Uterus (tissue), 4 donors: Measurements from ENCODE around the gene SBF1. TPM values are rescaled to one million over a fixed set of nuclear protein-coding genes. Genes with fewer than 3 reads are reported as not detected.

Experiments
- DNase-seq, 2 donors: peaks; one replicate each; pipeline ENCODE4 v3.0.0-alpha.2; 2019 to 2020
- H3K27ac ChIP-seq, 2 donors: fragments of 200-600 bp; sonication (generic); 1 replicate in 1 of 2; 2 replicates in 1 of 2; pipeline ENCODE4 v1.5.1; 2016 to 2018
- H3K27me3 ChIP-seq, 2 donors: fragments of 200-600 bp; sonication (generic); one replicate each; pipeline ENCODE4 v1.5.1; 2018 to 2019; ENCODE audit warnings: control low read depth in 1 of 2
- H3K36me3 ChIP-seq, 2 donors: fragments of 200-600 bp; sonication (generic); one replicate each; pipeline ENCODE4 v1.5.1; 2019; ENCODE audit warnings: control low read depth in 1 of 2
- H3K4me1 ChIP-seq, 2 donors: fragments of 200-600 bp; sonication (generic); one replicate each; pipeline ENCODE4 v1.5.1; 2018 to 2019; ENCODE audit warnings: control low read depth in 1 of 2
- H3K4me3 ChIP-seq, 2 donors: fragments of 200-600 bp; sonication (generic); 1 replicate in 1 of 2; 2 replicates in 1 of 2; pipeline ENCODE4 v1.5.1; 2018 to 2019; ENCODE audit warnings: mild to moderate bottlenecking in 1 of 2
- H3K9me3 ChIP-seq, 2 donors: fragments of 200-600 bp; sonication (generic); one replicate each; pipeline ENCODE4 v1.5.1; 2019; ENCODE audit warnings: control low read depth in 1 of 2
- POLR2A ChIP-seq, 2 donors: fragments of 450-650 bp; IDR thresholded peaks; one replicate each; pipeline ENCODE4 v1.6.1; 2016; ENCODE audit warnings: antibody characterized with exemption in 2 of 2, mild to moderate bottlenecking in 1 of 2, moderate library complexity in 1 of 2
- intact Hi-C: fragments of 100-400 bp; cut with DNase I; formaldehyde crosslinking; loops from one replicate; pipeline ENCODE4 v1.15.1; 2023; ENCODE audit warnings: low total_unique reads
- total RNA-seq, 4 donors: library from RNA; depleted of rRNA in 3 of 4; stranded (reverse); fragments of >200 nt in 3 of 4; gene quantifications; one replicate each; pipeline versions ENCODE4 v1.1.0 to v1.2.4, GENCODE V29; 2014 to 2023
- TF ChIP-seq, protein P1 (sequence below), 4 experiments: fragments of 200-600 bp in 2 of 4; fragments of 450-650 bp in 2 of 4; sonication (generic) in 2 of 4; IDR thresholded peaks; one replicate each; pipeline ENCODE4 v1.5.1; 2016 to 2019; ENCODE audit warnings: antibody characterized with exemption in 4 of 4, mild to moderate bottlenecking in 2 of 4, moderate library complexity in 1 of 4
- donor health status: DM: yes; HTN: yes; CAD: no.

Gene SBF1, protein sequence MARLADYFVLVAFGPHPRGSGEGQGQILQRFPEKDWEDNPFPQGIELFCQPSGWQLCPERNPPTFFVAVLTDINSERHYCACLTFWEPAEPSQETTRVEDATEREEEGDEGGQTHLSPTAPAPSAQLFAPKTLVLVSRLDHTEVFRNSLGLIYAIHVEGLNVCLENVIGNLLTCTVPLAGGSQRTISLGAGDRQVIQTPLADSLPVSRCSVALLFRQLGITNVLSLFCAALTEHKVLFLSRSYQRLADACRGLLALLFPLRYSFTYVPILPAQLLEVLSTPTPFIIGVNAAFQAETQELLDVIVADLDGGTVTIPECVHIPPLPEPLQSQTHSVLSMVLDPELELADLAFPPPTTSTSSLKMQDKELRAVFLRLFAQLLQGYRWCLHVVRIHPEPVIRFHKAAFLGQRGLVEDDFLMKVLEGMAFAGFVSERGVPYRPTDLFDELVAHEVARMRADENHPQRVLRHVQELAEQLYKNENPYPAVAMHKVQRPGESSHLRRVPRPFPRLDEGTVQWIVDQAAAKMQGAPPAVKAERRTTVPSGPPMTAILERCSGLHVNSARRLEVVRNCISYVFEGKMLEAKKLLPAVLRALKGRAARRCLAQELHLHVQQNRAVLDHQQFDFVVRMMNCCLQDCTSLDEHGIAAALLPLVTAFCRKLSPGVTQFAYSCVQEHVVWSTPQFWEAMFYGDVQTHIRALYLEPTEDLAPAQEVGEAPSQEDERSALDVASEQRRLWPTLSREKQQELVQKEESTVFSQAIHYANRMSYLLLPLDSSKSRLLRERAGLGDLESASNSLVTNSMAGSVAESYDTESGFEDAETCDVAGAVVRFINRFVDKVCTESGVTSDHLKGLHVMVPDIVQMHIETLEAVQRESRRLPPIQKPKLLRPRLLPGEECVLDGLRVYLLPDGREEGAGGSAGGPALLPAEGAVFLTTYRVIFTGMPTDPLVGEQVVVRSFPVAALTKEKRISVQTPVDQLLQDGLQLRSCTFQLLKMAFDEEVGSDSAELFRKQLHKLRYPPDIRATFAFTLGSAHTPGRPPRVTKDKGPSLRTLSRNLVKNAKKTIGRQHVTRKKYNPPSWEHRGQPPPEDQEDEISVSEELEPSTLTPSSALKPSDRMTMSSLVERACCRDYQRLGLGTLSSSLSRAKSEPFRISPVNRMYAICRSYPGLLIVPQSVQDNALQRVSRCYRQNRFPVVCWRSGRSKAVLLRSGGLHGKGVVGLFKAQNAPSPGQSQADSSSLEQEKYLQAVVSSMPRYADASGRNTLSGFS (N-terminal part only)
- total RNA-seq, result 10 to 100 TPM; 35.0 to 84.0 (median 60.9) TPM

DNA sequence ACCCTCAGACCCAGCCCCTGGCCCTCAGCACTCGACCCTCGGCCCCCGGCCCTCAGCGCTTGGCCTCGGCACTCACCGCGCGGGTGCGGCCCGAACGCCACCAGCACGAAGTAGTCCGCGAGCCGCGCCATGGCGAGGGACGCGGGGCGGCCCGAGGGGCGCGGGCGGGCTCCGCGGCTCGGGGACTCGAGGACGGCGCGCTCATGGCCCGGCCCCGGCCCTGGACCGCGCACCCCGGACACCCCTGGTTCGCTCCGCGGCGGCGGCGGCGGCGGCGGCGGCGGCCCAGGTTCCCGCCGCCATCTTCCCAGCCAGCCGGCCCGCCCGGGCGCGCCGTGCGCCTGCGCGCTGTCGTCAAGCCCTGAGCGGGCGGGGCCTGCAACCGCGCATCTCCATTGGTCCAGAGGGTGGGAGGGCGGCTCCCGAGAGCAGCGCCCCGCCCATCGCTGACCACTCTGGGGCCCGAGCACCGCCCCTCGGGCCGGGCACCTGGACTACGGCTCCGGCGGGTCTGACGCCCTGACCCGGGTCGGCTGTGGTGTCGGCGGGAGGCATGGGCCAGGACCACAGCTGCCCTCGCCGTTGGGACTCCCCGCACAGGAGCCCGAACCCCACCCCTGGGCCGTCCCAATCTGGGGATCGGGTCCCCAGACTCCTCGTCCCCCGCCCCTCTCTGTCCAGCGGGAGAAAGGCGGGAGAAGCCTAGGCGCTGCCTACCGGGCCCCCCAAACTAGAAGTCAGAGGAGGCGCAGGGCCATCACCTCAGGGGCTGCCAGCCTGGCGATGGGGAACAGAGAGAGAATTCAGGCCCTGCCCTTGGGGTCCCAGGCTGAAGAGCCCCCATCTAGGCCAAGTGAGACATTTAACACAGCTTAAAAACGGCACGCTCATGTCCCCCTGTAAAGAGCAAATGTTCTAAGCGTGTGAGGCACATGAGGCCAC, at the start of gene SBF1:
Gene SBF1 (minus strand): TSS at position 326 of the 942 bp plus-strand sequence. CDS start 195 bp downstream, at position 131.
- peaks cover 0 to 20% of the 10 kb centered on the region in 2 donors for H3K4me1 ChIP-seq
- H3K36me3 ChIP-seq, result no peaks in the 10 kb centered on the region
- intact Hi-C loops, result no loop called here
- TF ChIP-seq, protein P1, sequence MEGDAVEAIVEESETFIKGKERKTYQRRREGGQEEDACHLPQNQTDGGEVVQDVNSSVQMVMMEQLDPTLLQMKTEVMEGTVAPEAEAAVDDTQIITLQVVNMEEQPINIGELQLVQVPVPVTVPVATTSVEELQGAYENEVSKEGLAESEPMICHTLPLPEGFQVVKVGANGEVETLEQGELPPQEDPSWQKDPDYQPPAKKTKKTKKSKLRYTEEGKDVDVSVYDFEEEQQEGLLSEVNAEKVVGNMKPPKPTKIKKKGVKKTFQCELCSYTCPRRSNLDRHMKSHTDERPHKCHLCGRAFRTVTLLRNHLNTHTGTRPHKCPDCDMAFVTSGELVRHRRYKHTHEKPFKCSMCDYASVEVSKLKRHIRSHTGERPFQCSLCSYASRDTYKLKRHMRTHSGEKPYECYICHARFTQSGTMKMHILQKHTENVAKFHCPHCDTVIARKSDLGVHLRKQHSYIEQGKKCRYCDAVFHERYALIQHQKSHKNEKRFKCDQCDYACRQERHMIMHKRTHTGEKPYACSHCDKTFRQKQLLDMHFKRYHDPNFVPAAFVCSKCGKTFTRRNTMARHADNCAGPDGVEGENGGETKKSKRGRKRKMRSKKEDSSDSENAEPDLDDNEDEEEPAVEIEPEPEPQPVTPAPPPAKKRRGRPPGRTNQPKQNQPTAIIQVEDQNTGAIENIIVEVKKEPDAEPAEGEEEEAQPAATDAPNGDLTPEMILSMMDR (IDR thresholded peaks at IDR 0.05), result peak in 1 of 4 experiments; percentile 10
- TF ChIP-seq POLR2A (IDR thresholded peaks at IDR 0.05), result peak; percentile 71 to 90
- DNase-seq, result peak; percentile 90 to 92
- peak within 1 kb of the TSS; percentile 66 to 85 for H3K27ac ChIP-seq
- no peaks in the 10 kb centered on the region for H3K27me3 ChIP-seq
- H3K9me3 ChIP-seq, result no peaks in the 10 kb centered on the region
- H3K4me3 ChIP-seq, result peak within 1 kb of the TSS; percentile 43 to 98

DNA sequence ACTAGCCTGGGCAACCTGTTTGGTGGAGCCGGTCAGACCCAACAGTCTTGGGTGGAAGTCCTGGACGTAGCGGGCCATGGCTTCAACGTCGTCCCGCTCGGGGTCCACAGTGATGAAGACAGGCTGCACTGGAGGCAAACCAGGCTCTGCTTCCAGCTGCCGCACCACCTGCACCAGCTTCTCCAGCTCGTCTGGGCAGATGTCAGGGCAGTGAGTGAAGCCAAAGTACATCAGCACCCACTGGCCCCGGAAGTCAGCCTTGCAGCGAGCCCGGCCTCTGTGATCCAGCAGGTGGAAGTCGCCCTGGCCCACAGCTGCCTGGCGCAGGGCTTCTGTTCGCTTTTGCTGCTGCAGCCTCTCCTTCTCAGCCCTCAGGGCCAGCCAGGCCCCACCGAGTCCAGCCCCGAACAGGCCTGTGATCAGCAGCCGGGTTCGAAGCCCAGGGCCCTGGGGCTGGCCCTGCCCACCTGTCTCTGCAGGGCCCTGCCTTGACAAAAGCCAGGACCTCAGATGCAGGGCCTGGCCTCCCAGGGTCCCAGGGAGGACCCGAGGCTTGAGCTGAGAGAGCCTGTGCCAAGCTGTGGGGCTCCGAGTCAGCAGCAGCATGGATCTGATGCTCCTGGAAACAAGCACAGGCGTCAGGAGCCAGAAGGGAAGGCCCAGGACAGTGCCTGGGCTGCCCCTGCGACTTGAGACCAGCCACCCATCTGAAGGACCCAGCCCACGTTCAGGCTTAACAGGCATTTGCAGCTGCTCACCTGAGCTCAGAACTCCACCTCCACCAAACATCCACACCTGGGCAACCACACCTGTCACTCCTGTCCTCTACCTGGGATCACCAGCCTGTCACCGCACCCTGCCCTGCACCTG, 49.2 kb upstream of the SBF1 start:
- H3K4me1 ChIP-seq, result no peaks in the 10 kb centered on the region
- no peak overlapping the region for H3K27ac ChIP-seq
- H3K27me3 ChIP-seq, result no peaks in the 10 kb centered on the region
- no peaks in the 10 kb centered on the region for H3K36me3 ChIP-seq
- H3K4me3 ChIP-seq, result peak overlapping the region in 1 of 2 donors; percentile 72
- TF ChIP-seq, protein P1 (IDR thresholded peaks at IDR 0.05), result no peak
- TF ChIP-seq POLR2A (IDR thresholded peaks at IDR 0.05), result no peak
- intact Hi-C loops, result no loop called here
- no peak for DNase-seq
- H3K9me3 ChIP-seq, result no peaks in the 10 kb centered on the region

DNA sequence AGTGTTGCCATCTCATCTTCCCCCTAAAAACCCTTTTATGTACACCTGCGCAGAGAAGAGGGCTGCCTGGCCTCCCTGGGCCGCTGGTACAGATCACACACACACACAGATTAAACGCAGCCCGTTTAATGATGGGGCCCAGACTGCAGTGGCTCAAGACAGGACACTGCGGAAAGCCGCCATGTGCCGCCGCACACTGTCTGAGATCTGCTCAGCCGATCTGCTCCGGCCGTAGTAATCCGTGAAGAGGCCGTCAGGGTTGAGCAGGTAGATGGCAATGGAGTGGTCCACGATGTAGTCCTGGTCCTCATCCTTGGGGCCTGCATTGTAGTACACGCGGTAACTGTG, 48.6 kb upstream of the SBF1 start:
- TF ChIP-seq, protein P1 (IDR thresholded peaks at IDR 0.05), result no peak
- TF ChIP-seq POLR2A (IDR thresholded peaks at IDR 0.05), result no peak
- Histone ChIP-seq H3K36me3 (no peaks in the 10 kb centered on the region), H3K27ac (no peak overlapping the region), H3K4me3 (no peak overlapping the region), H3K9me3 (no peaks in the 10 kb centered on the region), H3K4me1 (no peaks in the 10 kb centered on the region), H3K27me3 (no peaks in the 10 kb centered on the region)
- intact Hi-C loops, result no loop called here
- no peak for DNase-seq
